ENCODE results near the gene CFAP97. TPM values are rescaled to one million over a fixed set of nuclear protein-coding genes. Genes with fewer than 3 reads are reported as not detected.

The CFAP97 gene
- total and polyA plus RNA-seq, 8 donors: 4.8 to 39.8 (median 14.9) TPM

DNA sequence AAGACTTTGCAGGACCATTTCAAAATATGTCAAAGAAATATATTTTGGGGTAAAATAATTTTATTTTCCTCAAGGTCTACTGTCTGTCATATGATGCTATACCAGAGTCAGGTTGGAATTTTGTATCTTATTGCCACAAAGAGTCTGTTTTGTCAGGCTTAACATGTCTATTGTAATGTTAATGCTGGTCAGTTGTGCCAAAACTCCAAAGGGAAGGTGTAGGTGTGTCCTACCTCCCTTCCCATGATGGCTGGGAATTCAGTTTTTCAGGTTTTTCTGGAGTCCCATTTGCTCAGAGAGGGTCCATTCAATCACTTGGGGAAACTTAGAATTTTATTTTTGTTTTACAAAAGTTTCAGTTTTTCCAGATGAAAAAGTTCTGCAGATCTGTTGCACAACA lies 94.1 kb downstream of the CFAP97 start:
- Histone ChIP-seq H3K4me3 (no peak overlapping the region), H3K4me1 (peaks cover 19 to 55% (median 41%) of the 10 kb centered on the region in 4 donors), H3K27me3 (no peaks in the 10 kb centered on the region), H3K27ac (peak overlapping the region; percentile 47 to 83 (median 80)), H3K9me3 (no peaks in the 10 kb centered on the region), H3K36me3 (no peaks in the 10 kb centered on the region)
- TF ChIP-seq, protein P1, sequence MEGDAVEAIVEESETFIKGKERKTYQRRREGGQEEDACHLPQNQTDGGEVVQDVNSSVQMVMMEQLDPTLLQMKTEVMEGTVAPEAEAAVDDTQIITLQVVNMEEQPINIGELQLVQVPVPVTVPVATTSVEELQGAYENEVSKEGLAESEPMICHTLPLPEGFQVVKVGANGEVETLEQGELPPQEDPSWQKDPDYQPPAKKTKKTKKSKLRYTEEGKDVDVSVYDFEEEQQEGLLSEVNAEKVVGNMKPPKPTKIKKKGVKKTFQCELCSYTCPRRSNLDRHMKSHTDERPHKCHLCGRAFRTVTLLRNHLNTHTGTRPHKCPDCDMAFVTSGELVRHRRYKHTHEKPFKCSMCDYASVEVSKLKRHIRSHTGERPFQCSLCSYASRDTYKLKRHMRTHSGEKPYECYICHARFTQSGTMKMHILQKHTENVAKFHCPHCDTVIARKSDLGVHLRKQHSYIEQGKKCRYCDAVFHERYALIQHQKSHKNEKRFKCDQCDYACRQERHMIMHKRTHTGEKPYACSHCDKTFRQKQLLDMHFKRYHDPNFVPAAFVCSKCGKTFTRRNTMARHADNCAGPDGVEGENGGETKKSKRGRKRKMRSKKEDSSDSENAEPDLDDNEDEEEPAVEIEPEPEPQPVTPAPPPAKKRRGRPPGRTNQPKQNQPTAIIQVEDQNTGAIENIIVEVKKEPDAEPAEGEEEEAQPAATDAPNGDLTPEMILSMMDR (IDR thresholded peaks at IDR 0.05): no peak
- no peak for TF ChIP-seq POLR2AphosphoS5 (IDR thresholded peaks at IDR 0.05)
- no peak for TF ChIP-seq POLR2A (IDR thresholded peaks at IDR 0.05)
- no peak for TF ChIP-seq EP300 (IDR thresholded peaks at IDR 0.05)
- DNase-seq: no peak
- intact Hi-C loops (cut with DNase I; ENCODE audit: low total_unique reads): no loop called here

Other genes starting within 250 kb of the CFAP97 start
- gene HELT, start 185.5 kb downstream of the CFAP97 start, total RNA-seq: not detected
- gene HELT, start 185.5 kb downstream of the CFAP97 start, polyA plus RNA-seq: not detected
- 100 to 1,000 TPM in 1 of 5 donors, 10 to 100 TPM in 4; 10.7 to 140 (median 36.5) TPM for gene SLC25A4, start 60.7 kb downstream of the CFAP97 start, total RNA-seq
- gene SLC25A4, start 60.7 kb downstream of the CFAP97 start, polyA plus RNA-seq: 10 to 100 TPM; 39.9 to 46.4 (median 46.3) TPM
- gene SNX25, start 5.6 kb upstream of the CFAP97 start, total RNA-seq: 10 to 100 TPM in 4 of 5 donors, 1 to 10 TPM in 1; 4.1 to 36.8 (median 26.4) TPM
- 1 to 10 TPM; 2.6 to 4.7 (median 3.2) TPM for gene SNX25, start 5.6 kb upstream of the CFAP97 start, polyA plus RNA-seq
- 1 to 10 TPM in 1 of 5 donors, under 1 TPM in 2, not detected in 2; 0.45 to 4.8 (median 0.58) TPM for gene LRP2BP, start 191.9 kb upstream of the CFAP97 start, total RNA-seq
- under 1 TPM in 2 of 3 donors, not detected in 1; 0.31 to 0.43 TPM for gene LRP2BP, start 191.9 kb upstream of the CFAP97 start, polyA plus RNA-seq
- 10 to 100 TPM in 2 of 5 donors, 1 to 10 TPM in 3; 1.2 to 21.0 (median 8.1) TPM for gene ANKRD37, start 192.8 kb upstream of the CFAP97 start, total RNA-seq
- gene ANKRD37, start 192.8 kb upstream of the CFAP97 start, polyA plus RNA-seq: 10 to 100 TPM; 13.3 to 21.7 (median 18.6) TPM
- 10 to 100 TPM in 4 of 5 donors, not detected in 1; 12.3 to 56.2 (median 31.4) TPM for gene UFSP2, start 222.0 kb upstream of the CFAP97 start, total RNA-seq
- gene UFSP2, start 222.0 kb upstream of the CFAP97 start, polyA plus RNA-seq: 10 to 100 TPM; 20.3 to 28.1 (median 20.4) TPM

Measured in stomach (tissue), 9 donors.